RPMI7951 (cell line): Measurements from ENCODE around the gene RSPO1. TPM values are rescaled to one million over a fixed set of nuclear protein-coding genes. Genes with fewer than 3 reads are reported as not detected.
A peak's percentile ranks its signal among the peaks of the same experiment; 100 is the strongest.
"Not testable (repeated sequence)": the region's sequence is repeated elsewhere in the genome, so short reads cannot be mapped to it uniquely, and the experiment has no call there.

Source experiments
- DNase-seq: peaks from one replicate; pipeline ENCODE4 v3.0.0-alpha.2; 2012; ENCODE audit warnings: low read depth
- total RNA-seq: library from RNA; depleted of rRNA; stranded (reverse); fragments of >200 nt; shearing (Covaris generic); gene quantifications from 2 replicates; pipeline ENCODE4 v1.2.3, GENCODE V29; 2014; rRNA removed

Gene RSPO1
- total RNA-seq = 0.10 TPM in 1 of 2 replicates, not detected in the other

GRCh38 chr1:37634244-37634991 is at the start of gene RSPO1:
TSS of gene RSPO1 (minus strand) at chr1:37634892. CDS start at chr1:37629661, 5,231 bp downstream.
- DNase-seq = peak; percentile 5

- DNase-seq = not testable (repeated sequence)
Observed at GRCh38 chr1:37684182-37684581, 49.5 kb upstream of the RSPO1 start.

- DNase-seq = peak; percentile 61
Observed at GRCh38 chr1:37682334-37682987, 47.8 kb upstream of the RSPO1 start.

- no peak for DNase-seq
Observed at GRCh38 chr1:37680933-37681332, 46.2 kb upstream of the RSPO1 start.

DNA sequence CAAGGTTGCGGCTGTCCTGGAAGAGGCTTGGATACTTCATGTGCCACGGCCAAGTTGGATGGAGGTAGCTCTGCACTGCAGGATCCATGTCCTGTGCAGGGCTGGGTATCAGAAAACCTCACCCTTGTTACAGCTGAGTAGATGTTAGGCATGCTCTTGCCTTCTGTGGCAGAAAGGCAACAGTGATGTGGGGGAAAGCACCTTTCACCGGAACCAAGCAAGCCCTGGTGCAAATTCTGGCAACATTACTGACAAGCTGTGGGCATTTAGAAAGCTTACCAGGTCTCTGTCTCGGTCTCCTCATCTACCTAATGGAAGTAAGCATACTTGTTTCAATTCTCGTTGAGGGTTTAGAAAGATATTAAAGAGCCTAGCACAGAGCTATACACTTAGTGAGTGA is 43.1 kb upstream of the RSPO1 start:
- no peak for DNase-seq

DNA sequence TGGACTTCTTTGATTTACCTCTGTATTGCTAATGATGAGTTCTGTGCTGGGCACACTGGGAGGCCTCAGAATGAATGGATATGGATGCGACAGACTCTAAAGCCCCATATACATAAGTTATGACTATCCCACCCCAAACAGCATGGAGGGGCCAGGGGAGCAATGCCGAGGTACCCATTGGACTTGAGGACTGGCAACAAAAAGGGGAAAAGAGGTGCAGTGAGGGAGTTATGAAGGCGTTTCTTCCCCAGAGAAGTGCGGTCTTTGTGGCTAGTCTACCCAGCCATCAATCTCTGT is 42.4 kb upstream of the RSPO1 start:
- DNase-seq = no peak

DNA sequence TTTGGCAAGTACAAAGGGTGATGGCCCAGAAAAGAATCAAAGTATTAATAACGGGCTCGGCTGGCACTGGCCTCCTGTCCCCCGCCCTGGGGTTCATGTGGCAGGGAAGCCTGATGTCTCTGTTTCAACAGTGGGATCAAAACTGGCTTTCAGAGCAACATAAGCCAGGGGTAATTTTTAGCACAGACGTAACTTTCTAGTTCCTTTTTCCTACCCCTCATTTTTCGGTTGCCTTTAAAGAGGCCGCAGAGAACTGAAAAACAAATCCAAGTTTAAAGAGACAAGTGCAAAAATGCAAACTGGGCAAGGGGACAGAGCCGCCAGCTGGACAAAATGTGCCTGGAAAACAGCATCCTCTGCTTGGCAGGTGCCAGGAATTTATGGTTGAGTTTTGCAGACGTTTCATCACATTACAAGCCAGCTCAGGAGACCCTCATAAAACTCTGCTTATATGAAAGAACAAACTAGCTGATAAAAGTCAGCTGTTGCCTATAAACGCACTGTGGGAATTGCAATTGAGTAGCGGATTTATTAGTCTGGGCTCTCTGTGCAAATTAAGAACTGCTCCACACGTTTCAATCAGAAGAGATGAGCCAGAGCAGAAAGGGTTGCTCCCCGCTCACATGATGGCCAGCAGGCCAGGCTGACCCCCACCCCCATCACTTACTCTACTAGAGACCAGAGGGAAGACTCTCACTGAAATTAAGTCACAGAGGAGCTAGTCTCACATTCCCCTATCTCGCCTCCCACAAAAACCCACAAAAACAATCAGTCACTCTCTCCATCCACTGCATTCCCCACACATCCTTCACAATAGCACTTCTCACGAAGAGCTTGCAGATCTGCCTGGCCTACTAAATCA is 41.8 kb upstream of the RSPO1 start:
- DNase-seq = no peak

DNA sequence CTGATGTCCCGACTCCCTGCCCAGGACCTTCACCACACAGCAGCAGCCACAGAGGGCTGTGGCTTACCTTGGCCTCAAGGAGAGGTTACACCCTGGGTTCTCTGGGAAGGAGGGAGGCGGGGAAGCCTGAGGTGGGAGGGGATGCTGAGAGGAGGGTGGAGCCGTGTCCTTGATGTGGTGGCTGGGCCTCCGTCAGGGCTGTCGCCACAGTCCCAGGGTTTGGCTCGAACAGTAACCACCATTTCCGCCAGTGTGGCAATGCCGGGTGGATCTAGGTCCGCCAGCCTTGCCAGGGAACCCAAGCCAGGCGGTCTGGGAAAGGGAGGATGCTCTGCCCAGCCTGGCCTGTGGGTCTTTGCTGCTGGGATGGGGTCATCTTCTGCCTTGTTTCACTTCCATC is 39.2 kb upstream of the RSPO1 start:
- DNase-seq = peak; percentile 42

- no peak for DNase-seq
Observed at GRCh38 chr1:37672136-37672870, 37.6 kb upstream of the RSPO1 start.

DNA sequence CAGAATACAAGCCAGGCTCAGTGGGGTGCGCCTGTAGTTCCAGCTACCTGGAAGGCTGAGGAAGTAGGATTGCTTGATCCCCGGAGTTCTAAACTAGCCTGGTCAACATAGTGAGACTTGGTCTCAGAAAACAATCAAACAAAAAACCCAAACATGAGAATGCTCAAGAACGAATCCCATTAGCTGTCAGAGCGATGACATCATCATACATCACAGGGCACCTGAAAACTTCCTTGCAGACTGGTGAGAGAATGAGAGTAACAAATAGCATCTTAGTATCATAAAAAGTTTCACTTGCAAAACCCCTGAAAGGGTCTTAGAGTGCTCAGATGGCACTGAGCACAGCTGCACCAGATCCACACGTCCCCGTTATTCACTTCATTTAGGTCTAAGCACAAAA is 36.6 kb upstream of the RSPO1 start:
- no peak for DNase-seq

GRCh38 chr1:37670133-37670532 is 35.4 kb upstream of the RSPO1 start:
- DNase-seq = no peak

DNA sequence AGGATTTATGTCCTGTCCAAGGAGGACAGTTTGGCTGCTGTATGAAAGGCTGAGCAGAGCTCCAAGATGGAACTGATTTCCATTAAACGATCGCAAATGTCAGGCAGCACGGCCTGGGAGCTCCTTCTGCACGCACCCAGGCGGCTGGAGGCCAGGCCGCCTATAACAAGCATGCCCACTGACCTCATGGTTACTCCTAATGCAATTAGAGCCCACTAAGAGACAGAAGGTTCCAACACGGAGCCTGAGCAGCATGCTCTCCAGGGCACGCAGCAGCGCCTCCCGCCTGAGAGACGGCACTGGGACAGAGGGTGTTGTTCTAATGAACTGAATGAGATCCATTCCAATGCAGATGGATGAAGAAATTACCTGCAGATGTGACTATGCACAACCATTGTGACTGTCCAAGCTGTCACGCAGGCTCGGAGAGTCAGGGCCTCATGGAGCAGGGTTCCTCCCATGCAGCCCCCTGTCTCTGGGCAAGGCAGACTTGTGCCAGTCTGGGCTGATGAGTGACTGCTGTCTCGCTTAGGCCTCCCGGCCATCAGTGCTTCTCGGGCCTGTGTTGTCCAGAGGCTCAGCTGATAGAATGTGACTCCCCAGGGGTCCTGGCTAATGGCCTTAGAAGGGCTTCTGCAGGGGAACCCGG is 32.5 kb upstream of the RSPO1 start:
- DNase-seq = no peak

- no peak for DNase-seq
Observed at GRCh38 chr1:37666241-37666867, 31.7 kb upstream of the RSPO1 start.

- DNase-seq = no peak
Observed at GRCh38 chr1:37663426-37664000, 28.8 kb upstream of the RSPO1 start.

GRCh38 chr1:37662031-37662755 is 27.5 kb upstream of the RSPO1 start:
- DNase-seq = no peak

- DNase-seq = no peak
Observed at GRCh38 chr1:37661401-37661800, 26.7 kb upstream of the RSPO1 start.

DNA sequence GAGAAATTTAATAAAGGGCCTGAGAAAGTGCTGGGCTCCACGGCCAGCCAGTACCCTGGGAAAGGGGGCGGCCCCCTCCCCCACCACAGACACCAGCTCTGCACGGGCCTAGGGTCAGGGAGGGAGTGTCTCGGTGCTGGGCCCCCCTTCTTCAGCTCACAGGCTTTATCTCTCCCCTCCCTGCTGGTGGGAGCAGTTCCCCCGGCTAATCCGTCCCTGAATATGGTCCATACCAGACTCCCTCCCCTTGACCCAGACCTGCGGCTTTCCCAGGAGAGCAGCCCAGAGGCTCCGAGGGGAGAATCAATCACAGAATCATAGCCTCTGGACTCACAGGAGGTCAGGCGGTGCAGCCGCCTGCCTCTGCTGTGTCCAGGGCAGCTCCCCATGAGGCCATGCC is 26.0 kb upstream of the RSPO1 start:
- DNase-seq = no peak

- DNase-seq = no peak
Observed at GRCh38 chr1:37658486-37658885, 23.8 kb upstream of the RSPO1 start.

DNA sequence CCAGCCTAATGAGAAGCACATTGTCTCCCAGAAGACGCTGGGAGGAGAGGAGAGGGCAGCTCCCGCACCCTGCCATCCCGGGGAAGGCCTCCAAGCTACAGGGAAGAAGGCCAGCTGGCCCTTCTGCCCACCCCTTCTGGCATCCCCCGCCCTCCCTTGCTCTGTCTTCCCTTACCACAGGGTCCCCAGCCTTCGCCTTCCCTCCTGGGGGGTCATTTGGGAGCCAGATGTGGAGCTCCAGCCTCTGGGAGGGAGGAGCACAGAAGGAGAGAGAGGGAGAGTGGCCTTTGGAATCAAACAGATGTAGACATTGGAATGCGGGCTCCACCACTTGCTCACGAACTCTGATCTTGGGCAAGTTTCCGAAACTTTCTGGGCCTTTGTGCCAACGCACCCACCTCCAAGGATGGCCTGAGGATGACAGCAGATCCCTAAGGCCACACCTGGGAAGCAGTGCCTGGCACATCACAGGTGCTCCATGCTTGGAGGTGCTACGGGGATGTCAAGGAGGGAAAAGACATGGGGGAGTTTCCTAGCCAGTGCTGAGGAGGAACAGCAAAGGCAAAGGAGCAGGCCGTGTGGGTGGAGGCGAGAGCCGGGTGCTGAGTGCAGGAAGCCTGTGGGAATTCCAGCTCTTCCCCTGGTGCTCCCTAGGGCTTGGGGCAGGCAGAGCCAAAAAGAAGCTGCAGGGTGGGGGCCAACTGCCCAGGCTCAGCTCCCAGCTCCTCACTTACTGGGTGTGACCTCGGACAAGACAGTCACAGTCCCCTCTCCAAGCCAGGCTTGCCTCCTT is 23.1 kb upstream of the RSPO1 start:
- DNase-seq = no peak
